Loucy (cell line): ENCODE measurements around the gene PKP3.
"Not testable (repeated sequence)": the region's sequence is repeated elsewhere in the genome, so short reads cannot be mapped to it uniquely, and the experiment has no call there.

ENCODE experiments used
- H2AFZ ChIP-seq: fragments of 200-600 bp; sonication (generic); 2 replicates; pipeline ENCODE4 v1.6.0; 2016; ENCODE audit warnings: antibody characterized with exemption, mild to moderate bottlenecking, low read length, moderate library complexity
- H3F3A ChIP-seq: fragments of 200-600 bp; 2 replicates; pipeline ENCODE4 v1.6.0; 2016; ENCODE audit warnings: antibody characterized with exemption, low read depth, mild to moderate bottlenecking
- H3K27me3 ChIP-seq: fragments of 200-600 bp; sonication (generic); 2 replicates; pipeline ENCODE4 v1.6.1; 2014; ENCODE audit warnings: low read length, mild to moderate bottlenecking; ENCODE audit not compliant: insufficient read depth, poor library complexity, severe bottlenecking
- H3K36me3 ChIP-seq: fragments of 200-600 bp; sonication (generic); 2 replicates; pipeline ENCODE4 v1.6.1; 2016; ENCODE audit warnings: low read length; ENCODE audit not compliant: insufficient read depth
- H3K4me1 ChIP-seq: fragments of 200-600 bp; sonication (generic); 2 replicates; pipeline ENCODE4 v1.5.1; 2014; ENCODE audit warnings: low read length, mild to moderate bottlenecking; ENCODE audit not compliant: insufficient read depth, poor library complexity, severe bottlenecking
- H3K4me2 ChIP-seq: fragments of 200-600 bp; sonication (generic); 2 replicates; pipeline ENCODE4 v1.6.0; 2014; ENCODE audit warnings: antibody characterized with exemption, low read length, low read depth, mild to moderate bottlenecking; ENCODE audit not compliant: poor library complexity, severe bottlenecking
- H3K4me3 ChIP-seq: fragments of 200-600 bp; sonication (generic); 2 replicates; pipeline ENCODE4 v1.5.1; 2014; ENCODE audit warnings: low read length, mild to moderate bottlenecking, mixed read lengths; ENCODE audit not compliant: poor library complexity, severe bottlenecking
- H3K79me2 ChIP-seq: fragments of 200-600 bp; sonication (generic); 2 replicates; pipeline ENCODE4 v1.6.1; 2014; ENCODE audit warnings: low read length; ENCODE audit not compliant: insufficient read depth
- H3K9ac ChIP-seq: fragments of 200-600 bp; sonication (generic); 2 replicates; pipeline ENCODE4 v1.6.0; 2014; ENCODE audit warnings: mild to moderate bottlenecking, low read depth, low read length, moderate library complexity; ENCODE audit not compliant: poor library complexity, severe bottlenecking
- H3K9me2 ChIP-seq: fragments of 200-600 bp; sonication (generic); replicated peaks from 2 replicates; pipeline ENCODE4 v1.6.1; 2016; ENCODE audit warnings: low read depth, low read length, mixed read lengths
- H3K9me3 ChIP-seq: fragments of 200-600 bp; sonication (generic); 2 replicates; pipeline ENCODE4 v1.6.1; 2014; ENCODE audit warnings: mild to moderate bottlenecking, antibody characterized with exemption, low read length, low read depth; ENCODE audit not compliant: insufficient read depth
- H4K20me1 ChIP-seq: fragments of 200-600 bp; sonication (generic); 2 replicates; pipeline ENCODE4 v1.6.0; 2014; ENCODE audit warnings: antibody characterized with exemption, low read length, mild to moderate bottlenecking; ENCODE audit not compliant: insufficient read depth, poor library complexity, severe bottlenecking
- EZH2phosphoT487 ChIP-seq: fragments of 200-600 bp; IDR thresholded peaks from 2 replicates; pipeline ENCODE4 v1.6.1; 2018; ENCODE audit warnings: antibody characterized with exemption, mild to moderate bottlenecking, moderate library complexity, borderline replicate concordance
- TF ChIP-seq, protein P1 (sequence below): fragments of 200-600 bp; sonication (generic); conservative IDR thresholded peaks from 2 replicates; pipeline ENCODE4 v1.5.1; 2014; ENCODE audit warnings: mild to moderate bottlenecking, antibody characterized with exemption, low read length

PKP3 gene

GRCh38 chr11:386483-386882 lies 7.5 kb upstream of the PKP3 start:
- no peaks in the 10 kb centered on the region for H4K20me1 ChIP-seq
- H3K27me3 ChIP-seq = no peaks in the 10 kb centered on the region
- H2AFZ ChIP-seq = no peak overlapping the region
- no peak overlapping the region for H3K4me2 ChIP-seq
- H3K9me3 ChIP-seq = peaks cover 16% of the 10 kb centered on the region; the same call in 1 of the 2 replicates
- TF ChIP-seq, protein P1, sequence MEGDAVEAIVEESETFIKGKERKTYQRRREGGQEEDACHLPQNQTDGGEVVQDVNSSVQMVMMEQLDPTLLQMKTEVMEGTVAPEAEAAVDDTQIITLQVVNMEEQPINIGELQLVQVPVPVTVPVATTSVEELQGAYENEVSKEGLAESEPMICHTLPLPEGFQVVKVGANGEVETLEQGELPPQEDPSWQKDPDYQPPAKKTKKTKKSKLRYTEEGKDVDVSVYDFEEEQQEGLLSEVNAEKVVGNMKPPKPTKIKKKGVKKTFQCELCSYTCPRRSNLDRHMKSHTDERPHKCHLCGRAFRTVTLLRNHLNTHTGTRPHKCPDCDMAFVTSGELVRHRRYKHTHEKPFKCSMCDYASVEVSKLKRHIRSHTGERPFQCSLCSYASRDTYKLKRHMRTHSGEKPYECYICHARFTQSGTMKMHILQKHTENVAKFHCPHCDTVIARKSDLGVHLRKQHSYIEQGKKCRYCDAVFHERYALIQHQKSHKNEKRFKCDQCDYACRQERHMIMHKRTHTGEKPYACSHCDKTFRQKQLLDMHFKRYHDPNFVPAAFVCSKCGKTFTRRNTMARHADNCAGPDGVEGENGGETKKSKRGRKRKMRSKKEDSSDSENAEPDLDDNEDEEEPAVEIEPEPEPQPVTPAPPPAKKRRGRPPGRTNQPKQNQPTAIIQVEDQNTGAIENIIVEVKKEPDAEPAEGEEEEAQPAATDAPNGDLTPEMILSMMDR = no peak
- TF ChIP-seq EZH2phosphoT487 = no peak
- H3K4me1 ChIP-seq = peaks cover 23% of the 10 kb centered on the region
- no peaks in the 10 kb centered on the region for H3K79me2 ChIP-seq
- H3K9ac ChIP-seq = no peak overlapping the region
- H3K36me3 ChIP-seq = no peaks in the 10 kb centered on the region
- no peak overlapping the region for H3K4me3 ChIP-seq
- no peaks in the 10 kb centered on the region for H3F3A ChIP-seq
- no peaks in the 10 kb centered on the region for H3K9me2 ChIP-seq

- Histone ChIP-seq H3F3A (no peaks in the 10 kb centered on the region), H4K20me1 (no peaks in the 10 kb centered on the region), H3K4me1 (peaks cover 20% of the 10 kb centered on the region), H3K79me2 (no peaks in the 10 kb centered on the region), H3K9me2 (no peaks in the 10 kb centered on the region), H3K4me3 (no peak overlapping the region), H3K36me3 (no peaks in the 10 kb centered on the region), H3K9me3 (peaks cover 16% of the 10 kb centered on the region; the same call in 1 of the 2 replicates), H3K9ac (no peak overlapping the region), H3K27me3 (no peaks in the 10 kb centered on the region), H2AFZ (no peak overlapping the region), H3K4me2 (no peak overlapping the region)
- no peak for TF ChIP-seq EZH2phosphoT487
- TF ChIP-seq, protein P1 = no peak
Measured at GRCh38 chr11:387193-387793, 6.7 kb upstream of the PKP3 start.

- H3K9me2 ChIP-seq, H2AFZ ChIP-seq, H3K27me3 ChIP-seq, H3K79me2 ChIP-seq, H3K36me3 ChIP-seq, H3K4me3 ChIP-seq, H3K9ac ChIP-seq, H3K4me2 ChIP-seq, H4K20me1 ChIP-seq, H3F3A ChIP-seq: not testable (repeated sequence)
- Histone ChIP-seq H3K9me3 (peaks cover 16% of the 10 kb centered on the region; the same call in 1 of the 2 replicates), H3K4me1 (peaks cover 11% of the 10 kb centered on the region)
Measured at GRCh38 chr11:389369-389768, 4.6 kb upstream of the PKP3 start.

DNA sequence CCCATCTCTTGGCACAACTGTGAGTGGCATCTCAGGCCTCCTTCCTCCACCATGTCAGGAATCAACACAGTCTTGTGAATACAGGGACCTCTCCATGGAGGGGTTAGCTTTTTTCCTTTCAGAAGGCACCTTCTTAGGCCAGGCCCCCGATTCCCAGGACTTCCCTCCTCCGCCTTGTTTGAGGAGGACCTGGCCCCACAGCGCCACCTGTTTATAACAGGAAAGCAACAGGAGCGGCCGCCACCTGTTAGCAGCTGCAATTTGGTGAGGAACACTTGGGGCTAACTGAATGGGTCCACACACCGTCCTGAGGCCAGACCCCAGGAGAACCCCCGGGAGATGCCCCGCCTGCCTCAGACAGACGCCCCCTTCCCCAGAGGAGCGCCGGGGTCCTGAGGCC lies 3.8 kb upstream of the PKP3 start:
- no peaks in the 10 kb centered on the region for H3F3A ChIP-seq
- peaks cover 11% of the 10 kb centered on the region for H3K4me1 ChIP-seq
- H3K27me3 ChIP-seq = no peaks in the 10 kb centered on the region
- no peaks in the 10 kb centered on the region for H3K36me3 ChIP-seq
- no peak overlapping the region for H3K4me3 ChIP-seq
- H3K9me2 ChIP-seq = no peaks in the 10 kb centered on the region
- TF ChIP-seq, protein P1 = no peak
- TF ChIP-seq EZH2phosphoT487 = no peak
- H3K9ac ChIP-seq = no peak overlapping the region
- H2AFZ ChIP-seq = no peak overlapping the region
- peaks cover 16% of the 10 kb centered on the region; the same call in 1 of the 2 replicates for H3K9me3 ChIP-seq
- no peaks in the 10 kb centered on the region for H4K20me1 ChIP-seq
- H3K4me2 ChIP-seq = no peak overlapping the region
- H3K79me2 ChIP-seq = no peaks in the 10 kb centered on the region
